Measurements from ENCODE around the gene EHD1. TPM values are rescaled to one million over a fixed set of nuclear protein-coding genes. Genes with fewer than 3 reads are reported as not detected.

Gene EHD1
- total and polyA plus RNA-seq, 9 of the 15 experiments (the other 6 are each of a cell fraction or from before 2014, with no cell fraction given), result 0.46 to 65.0 (median 16.4) TPM

- TF ChIP-seq MGA (IDR thresholded peaks at IDR 0.05), result no peak
- TF ChIP-seq MCM7 (IDR thresholded peaks at IDR 0.05), result no peak
- TF ChIP-seq GABPB2 (CRISPR knock-in tag; conservative IDR thresholded peaks at IDR 0.05), result no peak
- TF ChIP-seq ZNF316 (IDR thresholded peaks at IDR 0.05), result no peak
Measured at GRCh38 chr11:64921384-64921783, 43.0 kb upstream of the EHD1 start (continued).

Data from K562 (cell line).